ENCODE data around the gene CTDSP1. TPM values are rescaled to one million over a fixed set of nuclear protein-coding genes. Genes with fewer than 3 reads are reported as not detected.

CTDSP1 gene
- total RNA-seq, 1 donor = 152 TPM

DNA sequence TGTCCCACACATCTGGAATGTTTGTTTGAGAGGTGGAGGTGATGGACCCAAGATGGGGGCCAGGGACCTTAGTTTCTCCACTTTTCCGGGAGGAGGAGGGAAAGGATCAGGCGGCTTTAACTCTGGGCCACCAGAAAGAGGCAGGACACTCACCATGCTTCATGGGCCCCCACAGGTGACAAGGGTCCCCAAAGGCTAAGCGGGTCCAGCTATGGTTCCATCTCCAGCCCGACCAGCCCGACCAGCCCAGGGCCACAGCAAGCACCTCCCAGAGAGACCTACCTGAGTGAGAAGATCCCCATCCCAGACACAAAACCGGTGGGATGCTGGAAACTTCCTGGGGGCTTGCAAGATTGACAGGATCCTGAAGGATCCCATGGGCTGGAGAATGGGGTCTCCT lies 16.9 kb upstream of the CTDSP1 start:
- DNase-seq (ENCODE audit: low read depth in 2 of 3, low spot score in 2 of 3) = no peak

DNA sequence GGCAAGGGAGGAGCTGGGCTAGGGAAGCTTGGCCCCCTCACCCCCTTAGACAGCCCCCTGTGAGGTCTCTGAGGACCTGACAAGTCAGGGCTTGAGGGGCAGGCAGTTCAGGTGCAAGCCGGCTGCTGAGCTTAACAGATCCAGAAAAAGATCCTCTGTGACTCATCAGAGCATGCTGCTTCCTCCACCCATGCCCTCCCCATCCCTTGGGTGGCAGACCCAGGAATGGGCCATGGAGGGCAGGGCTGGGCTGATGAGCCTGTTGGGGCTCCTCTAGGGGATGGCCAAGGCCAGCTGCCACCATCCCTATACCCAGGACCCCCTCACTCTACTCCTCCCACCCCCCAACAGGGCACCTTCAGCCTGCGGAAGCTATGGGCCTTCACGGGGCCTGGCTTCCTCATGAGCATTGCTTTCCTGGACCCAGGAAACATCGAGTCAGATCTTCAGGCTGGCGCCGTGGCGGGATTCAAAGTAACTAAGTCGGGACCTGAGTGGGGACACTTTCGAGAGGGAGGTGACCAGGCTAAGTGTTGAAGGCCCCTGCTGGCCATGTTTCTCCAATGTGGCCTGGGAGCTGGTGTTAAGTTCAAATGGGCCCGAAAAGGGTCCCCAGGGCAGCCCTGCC lies 15.7 kb upstream of the CTDSP1 start:
- DNase-seq (ENCODE audit: low read depth in 2 of 3, low spot score in 2 of 3) = no peak

DNA sequence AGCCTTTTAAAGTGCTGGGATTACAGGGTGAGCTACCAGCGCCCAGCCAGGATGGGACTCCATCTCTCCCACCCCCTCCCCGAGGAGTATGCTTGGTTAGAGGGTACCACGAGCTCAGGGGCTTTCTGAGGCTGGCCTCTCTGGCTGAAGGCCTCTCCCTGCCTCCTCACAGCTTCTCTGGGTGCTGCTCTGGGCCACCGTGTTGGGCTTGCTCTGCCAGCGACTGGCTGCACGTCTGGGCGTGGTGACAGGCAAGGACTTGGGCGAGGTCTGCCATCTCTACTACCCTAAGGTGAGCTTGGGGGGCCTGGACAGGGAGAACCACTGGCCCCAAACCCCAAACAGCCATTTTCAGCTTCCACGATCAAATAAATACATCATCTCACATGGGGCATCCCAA lies 14.7 kb upstream of the CTDSP1 start:
- no peak for DNase-seq (ENCODE audit: low read depth in 2 of 3, low spot score in 2 of 3)

DNA sequence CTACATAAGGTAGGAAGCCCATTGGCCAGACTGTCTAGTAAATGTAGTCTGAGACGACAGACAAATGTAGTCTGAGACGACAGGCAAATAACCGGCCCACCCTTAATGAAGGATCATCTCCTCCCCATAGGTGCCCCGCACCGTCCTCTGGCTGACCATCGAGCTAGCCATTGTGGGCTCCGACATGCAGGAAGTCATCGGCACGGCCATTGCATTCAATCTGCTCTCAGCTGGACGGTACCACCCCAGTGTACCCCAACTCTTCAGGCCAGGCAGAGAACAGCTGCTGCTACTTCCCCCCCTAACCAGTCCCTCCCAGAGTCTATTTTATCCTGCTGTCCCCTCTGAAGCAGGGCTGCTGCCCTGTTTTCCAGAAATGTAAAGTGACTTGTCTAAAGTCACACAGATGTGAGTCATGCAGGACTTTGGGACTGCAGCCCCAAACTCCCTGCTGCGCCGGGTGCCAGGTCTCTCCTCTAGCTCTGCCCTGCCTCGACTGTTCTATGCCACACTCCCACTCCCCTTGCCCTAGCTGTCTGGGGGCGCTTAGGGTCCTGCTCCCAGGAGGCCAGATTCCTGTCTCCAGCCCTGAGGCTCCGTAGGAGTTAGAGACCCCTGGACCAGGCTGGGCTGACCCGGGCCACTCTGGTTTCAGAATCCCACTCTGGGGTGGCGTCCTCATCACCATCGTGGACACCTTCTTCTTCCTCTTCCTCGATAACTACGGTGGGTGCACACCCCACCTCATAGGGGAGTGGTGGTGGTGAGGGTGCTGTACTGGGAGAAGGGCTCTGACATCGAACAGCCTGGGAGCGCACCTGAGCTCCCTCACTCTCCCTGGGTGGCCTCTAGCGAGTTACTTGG lies 12.9 kb upstream of the CTDSP1 start:
- DNase-seq (ENCODE audit: low read depth in 2 of 3, low spot score in 2 of 3) = no peak

DNA sequence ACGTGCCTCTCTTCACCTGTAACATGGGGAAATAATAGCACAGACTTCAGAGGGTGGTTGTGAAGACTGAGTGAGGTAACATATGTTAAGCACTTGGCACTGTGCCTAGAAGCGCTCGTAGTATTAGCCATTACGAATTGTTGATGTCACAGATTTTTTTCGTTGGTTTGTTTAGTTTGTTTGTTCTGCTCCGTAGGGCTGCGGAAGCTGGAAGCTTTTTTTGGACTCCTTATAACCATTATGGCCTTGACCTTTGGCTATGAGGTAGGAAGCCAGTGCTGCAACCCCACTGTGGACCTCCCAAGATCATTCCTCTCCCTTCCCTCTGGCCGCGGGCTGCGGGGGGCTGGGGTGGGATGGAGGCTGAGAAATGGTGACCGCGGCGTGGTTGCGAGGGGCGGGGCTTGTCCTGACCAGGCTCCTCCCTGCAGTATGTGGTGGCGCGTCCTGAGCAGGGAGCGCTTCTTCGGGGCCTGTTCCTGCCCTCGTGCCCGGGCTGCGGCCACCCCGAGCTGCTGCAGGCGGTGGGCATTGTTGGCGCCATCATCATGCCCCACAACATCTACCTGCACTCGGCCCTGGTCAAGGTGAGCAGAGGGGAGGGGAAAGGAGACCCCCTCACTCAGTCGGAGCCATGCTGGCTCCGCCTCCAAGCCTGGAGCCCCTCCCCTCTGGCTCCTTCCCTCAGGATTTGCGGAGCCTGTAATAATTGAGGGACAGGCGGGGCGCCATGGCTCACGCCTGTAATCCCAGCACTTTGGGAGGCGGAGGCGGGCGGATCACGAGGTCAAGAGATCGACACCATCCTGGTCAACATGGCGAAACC lies 12.1 kb upstream of the CTDSP1 start:
- DNase-seq (ENCODE audit: low read depth in 2 of 3, low spot score in 2 of 3) = peak in 1 of 3 donors; percentile 86

DNA sequence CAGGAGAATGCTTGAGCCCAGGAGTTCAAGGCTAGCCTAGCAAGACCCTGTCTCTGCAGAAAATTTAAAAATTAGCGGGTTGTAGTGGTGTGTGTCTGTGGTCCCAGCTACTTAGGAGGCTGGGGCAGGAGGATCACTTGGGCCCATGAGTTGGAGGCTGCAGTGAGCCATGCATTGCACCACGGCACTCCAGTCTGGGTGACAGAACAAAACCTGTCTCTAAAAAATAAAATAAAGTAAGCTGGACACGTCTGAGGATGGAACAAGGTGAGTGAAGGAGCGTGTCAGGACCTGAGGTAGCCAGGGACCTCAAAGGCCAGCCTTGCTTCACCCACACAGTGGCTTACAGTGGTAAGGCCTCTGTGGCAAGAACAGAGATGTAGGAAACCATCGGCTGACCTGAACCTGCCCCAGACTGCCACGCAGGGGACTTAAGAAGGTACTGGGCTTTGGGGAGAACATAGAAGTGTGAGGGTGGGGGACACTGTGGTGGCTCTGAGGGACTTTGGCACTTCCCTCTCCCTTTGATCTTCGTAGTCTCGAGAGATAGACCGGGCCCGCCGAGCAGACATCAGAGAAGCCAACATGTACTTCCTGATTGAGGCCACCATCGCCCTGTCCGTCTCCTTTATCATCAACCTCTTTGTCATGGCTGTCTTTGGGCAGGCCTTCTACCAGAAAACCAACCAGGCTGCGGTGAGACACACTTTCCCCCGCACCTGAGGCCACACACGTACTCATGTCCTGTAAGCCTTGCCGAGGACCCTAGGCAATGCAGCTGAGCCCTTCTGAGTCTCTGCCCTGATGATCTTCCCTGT lies 10.1 kb upstream of the CTDSP1 start:
- DNase-seq (ENCODE audit: low read depth in 2 of 3, low spot score in 2 of 3) = no peak

DNA sequence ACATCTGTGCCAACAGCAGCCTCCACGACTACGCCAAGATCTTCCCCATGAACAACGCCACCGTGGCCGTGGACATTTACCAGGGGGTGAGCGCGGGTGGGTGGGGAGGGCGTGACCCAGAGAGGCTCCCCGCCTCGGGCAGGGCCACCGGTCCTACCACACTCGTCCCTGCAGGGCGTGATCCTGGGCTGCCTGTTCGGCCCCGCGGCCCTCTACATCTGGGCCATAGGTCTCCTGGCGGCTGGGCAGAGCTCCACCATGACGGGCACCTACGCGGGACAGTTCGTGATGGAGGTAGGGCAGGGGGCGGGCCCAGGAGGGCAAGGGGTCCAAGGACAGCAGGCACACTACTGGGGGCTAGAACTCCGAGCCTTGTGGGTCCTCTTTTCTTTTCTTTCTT lies 8.5 kb upstream of the CTDSP1 start:
- no peak for DNase-seq (ENCODE audit: low read depth in 2 of 3, low spot score in 2 of 3)

DNA sequence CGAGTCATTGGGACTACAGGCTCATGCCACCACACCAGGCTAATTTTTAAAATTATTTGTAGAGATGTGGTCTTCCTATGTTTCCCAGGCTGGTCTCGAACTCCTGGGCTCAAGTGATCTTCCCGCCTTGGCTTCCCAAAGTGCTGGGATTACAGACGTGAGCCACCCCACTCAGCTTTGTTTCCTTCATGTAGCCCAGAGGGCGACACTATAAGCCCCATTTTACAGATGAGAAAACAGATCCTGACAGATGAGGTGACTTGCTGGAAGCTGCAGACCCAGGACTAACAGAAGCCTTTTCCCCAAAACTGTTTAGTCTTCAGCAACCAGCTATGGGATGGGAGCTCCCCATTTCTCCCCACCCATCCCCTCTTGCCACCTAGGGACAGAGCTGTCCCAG lies 7.2 kb upstream of the CTDSP1 start:
- DNase-seq (ENCODE audit: low read depth in 2 of 3, low spot score in 2 of 3) = no peak

DNA sequence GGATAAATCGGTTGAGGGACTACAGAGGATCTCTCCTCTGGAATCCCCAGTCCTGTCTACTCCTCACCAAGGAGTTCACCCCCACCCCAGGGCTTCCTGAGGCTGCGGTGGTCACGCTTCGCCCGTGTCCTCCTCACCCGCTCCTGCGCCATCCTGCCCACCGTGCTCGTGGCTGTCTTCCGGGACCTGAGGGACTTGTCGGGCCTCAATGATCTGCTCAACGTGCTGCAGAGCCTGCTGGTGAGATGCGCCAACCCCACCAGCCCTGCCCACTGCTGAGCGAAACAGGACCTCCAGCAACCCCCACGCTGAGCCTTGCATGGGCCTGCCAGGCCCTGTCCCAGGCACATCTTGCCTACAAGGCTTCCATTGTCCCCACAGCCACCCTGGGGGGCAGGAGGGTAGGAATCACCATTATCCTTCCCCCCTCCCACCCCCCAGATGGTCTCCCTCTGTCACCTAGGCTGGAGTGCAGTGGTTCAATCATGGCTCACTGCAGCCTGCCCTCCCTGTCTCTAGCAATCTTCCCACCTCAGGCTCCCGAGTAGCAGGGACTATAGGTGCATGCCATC lies 6.7 kb upstream of the CTDSP1 start:
- no peak for DNase-seq (ENCODE audit: low read depth in 2 of 3, low spot score in 2 of 3)

DNA sequence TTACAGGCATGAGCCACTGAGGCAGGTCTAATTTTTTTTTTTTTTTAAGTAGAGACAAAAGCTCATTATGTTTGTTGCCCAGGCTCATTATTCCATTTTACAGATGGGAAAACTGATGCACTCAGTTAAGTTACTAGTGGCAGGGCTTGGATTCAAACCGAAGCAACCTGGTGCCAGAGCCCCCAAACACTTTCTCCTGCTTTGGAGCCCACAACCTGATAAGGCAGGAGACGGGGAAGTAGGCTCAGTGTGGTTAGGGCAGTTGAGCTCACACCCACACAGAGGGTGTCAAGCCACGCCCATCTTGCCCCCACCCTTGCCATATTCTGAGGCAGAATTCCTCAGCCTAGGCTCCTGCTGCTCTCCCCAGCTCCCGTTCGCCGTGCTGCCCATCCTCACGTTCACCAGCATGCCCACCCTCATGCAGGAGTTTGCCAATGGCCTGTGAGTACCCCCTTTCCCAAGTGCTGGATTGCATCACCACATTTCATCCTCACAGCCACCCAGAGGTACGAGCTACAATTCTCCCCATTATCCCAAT lies 5.8 kb upstream of the CTDSP1 start:
- peak in 1 of 3 donors; percentile 44 for DNase-seq (ENCODE audit: low read depth in 2 of 3, low spot score in 2 of 3)

DNA sequence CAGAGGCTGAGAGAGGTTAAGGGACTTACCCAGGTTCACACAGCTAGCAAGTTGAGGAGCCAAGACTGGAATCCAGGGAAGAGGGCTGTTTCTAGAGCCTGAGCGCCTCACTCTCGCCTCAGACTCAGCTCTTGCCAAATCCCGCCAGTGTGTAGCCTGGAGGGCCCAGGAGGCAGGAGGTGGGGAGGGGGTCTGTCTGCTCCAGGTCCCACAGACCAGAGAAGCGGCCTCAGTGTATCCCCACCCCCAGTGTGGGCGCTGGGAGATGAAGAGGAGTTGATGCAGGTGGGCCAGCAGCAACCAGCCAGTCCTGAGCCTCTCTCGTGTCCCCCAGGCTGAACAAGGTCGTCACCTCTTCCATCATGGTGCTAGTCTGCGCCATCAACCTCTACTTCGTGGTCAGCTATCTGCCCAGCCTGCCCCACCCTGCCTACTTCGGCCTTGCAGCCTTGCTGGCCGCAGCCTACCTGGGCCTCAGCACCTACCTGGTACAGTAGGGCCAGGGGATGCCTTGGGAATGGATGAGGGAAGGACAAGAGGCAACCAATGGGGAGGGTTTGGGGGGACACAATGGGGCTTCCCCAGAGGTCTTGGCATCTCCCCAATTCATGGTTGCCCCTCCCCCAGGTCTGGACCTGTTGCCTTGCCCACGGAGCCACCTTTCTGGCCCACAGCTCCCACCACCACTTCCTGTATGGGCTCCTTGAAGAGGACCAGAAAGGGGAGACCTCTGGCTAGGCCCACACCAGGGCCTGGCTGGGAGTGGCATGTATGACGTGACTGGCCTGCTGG lies 5.2 kb upstream of the CTDSP1 start:
- DNase-seq (ENCODE audit: low read depth in 2 of 3, low spot score in 2 of 3) = peak in 1 of 3 donors; percentile 72

DNA sequence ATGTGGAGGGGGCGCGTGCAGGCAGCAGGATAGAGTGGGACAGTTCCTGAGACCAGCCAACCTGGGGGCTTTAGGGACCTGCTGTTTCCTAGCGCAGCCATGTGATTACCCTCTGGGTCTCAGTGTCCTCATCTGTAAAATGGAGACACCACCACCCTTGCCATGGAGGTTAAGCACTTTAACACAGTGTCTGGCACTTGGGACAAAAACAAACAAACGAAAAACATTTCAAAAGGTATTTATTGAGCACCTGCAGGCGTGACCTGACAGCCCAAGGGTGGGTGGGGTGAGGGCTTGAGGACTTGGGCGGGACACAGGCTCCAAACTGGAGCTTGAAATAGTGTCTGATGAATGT lies 4.6 kb upstream of the CTDSP1 start:
- no peak for DNase-seq (ENCODE audit: low read depth in 2 of 3, low spot score in 2 of 3)

DNA sequence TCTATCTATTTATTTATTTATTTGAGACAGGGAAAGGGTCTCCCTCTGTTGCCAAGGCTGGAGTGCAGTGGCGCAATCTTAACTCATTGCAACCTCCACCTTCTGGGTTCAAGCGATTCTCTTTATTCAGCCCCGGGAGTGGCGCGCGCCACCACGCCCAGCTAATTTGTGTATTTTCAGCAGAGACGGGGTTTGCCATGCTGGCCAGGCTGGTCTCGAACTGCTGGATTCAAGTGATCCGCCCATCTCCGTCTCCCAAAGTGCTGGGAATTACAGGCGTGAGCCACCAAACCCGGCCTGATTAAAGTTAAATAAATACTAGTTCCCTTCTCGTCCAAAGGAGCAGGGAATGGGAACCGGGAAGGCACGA lies 4.2 kb upstream of the CTDSP1 start:
- no peak for DNase-seq (ENCODE audit: low read depth in 2 of 3, low spot score in 2 of 3)

DNA sequence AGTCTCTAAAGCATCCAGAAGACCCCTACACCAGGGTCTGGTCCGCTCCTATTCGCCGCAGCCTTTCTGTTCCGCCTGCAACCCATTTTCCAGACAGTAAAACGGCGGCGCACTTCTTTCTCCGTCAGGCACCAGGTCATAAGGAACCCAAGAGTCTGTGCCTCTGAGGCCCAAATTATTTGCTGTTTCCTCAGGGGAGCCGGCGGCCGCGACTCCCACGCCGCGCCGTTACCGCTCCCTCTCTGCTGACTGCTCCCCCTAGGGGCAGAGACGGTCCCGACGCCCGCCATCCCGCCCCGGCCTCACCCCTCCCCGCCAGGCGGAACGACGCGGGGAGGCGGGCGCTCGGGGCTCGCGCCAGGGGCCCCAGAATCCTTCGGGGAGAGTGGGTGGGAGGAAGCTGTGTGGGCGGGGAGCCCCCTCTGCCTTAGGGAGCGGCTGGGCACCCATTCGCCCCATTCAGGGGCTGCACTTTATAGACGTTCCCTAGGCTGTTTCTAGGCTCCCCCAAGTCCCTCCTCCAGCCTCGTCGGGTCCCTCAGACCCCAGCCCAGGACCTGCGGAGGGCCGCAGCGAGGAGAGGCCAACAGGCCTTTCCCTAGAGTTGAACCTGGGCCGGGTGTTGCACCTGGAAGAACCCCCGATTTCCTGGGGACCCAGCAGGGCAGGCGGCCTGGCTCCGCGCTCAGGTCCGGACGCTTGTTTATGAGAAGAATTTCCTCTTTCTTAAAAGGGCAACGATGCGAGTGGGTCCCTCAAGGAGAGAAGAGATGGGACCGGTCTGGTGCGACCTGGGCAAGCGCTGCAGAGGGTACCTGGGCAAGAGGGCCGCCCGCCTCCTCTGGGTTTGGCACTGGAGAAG lies 3.6 kb upstream of the CTDSP1 start:
- DNase-seq (ENCODE audit: low read depth in 2 of 3, low spot score in 2 of 3) = peak; percentile 82 to 99 (median 97)

DNA sequence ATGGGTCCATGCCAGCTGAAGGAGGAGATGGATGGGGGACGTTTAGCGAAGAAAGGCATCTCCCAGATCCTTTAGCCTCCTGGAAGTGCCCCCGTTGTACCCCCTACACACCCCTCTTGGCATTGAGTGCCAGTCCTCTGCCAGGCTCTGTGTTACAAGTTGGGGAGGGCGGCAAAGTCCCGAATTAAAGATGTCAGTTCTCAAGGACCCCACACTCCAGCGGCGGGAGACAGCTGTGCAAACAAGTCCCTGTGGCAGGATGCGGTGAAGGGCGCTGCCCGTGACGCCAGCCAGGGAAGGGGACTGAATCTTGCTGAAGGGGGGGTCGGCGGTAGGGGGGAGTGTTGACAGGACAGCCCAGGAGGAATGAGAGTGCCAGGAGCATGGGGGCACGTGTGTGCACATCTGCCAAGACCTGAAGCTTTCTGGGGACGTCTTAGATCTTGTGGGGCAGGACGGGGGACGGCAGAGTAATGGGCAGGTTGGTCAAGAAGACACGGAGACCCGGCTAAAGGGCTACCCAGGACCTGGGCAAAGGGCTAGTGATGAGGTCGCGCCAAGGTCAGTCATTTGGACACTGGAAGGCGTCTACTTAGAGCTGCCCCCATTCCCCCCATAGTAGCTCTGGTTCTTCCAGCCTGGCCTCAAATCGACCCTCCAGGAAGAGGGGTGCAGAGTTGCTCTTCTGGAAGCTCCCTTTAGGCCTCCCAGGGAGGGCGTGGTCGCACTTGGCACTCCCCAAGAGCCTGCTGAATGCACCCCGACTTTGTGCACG lies 2.8 kb upstream of the CTDSP1 start:
- peak in 2 of 3 donors; percentile 84 to 95 for DNase-seq (ENCODE audit: low read depth in 2 of 3, low spot score in 2 of 3)

DNA sequence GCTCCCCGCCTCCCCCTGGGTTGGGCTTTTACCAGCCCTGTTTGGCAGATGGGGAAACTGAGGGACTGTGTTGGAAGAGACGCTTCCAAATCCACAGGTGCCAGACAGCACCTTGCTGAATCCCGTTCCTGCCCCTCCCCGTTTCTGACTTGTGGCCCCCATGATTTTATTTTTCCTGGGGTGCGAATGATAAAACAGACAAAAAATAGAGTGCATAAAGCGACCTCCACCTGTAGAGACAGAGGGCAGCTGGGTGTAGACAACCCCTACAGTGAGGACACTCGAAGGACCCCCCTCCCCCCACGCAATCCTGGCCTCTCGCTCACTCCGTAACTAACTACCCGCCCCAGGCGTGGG lies 2.2 kb upstream of the CTDSP1 start:
- peak in 1 of 3 donors; percentile 32 for DNase-seq (ENCODE audit: low read depth in 2 of 3, low spot score in 2 of 3)

DNA sequence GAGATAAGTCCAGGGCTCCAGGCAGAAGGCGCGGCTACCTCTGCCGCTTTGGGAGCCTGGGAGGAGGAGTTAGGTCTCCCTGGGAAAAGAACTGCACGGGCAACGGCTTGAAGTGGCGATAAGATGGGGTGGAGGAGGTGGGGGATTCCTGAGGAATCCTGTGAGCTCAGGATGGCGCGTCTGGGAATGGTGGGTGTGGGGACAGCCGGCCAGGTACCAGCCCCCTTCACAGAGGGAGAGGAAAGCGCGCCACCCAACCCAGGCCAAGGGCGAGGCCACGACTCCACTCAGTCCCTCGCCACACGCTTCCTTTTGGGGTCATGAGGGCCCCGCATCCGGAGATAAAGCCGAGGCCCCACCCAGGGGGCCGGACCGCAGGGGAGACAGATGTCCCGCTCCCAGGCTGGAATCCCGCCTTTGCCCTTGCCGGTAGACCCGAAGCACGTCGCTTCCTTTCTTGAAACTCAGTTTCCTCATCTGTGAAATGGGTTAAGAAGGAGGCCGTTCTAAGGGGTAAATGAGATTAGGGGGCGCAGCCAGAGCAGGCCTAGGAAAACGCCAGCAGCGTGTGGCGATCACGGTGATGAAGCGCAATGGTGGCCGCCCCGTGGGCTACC lies 1.7 kb upstream of the CTDSP1 start:
- peak in 2 of 3 donors; percentile 70 to 79 for DNase-seq (ENCODE audit: low read depth in 2 of 3, low spot score in 2 of 3)

All from hematopoietic multipotent progenitor cell (in vitro differentiated cells).